ENCODE data around the gene HSPA12B.

The HSPA12B gene

DNA sequence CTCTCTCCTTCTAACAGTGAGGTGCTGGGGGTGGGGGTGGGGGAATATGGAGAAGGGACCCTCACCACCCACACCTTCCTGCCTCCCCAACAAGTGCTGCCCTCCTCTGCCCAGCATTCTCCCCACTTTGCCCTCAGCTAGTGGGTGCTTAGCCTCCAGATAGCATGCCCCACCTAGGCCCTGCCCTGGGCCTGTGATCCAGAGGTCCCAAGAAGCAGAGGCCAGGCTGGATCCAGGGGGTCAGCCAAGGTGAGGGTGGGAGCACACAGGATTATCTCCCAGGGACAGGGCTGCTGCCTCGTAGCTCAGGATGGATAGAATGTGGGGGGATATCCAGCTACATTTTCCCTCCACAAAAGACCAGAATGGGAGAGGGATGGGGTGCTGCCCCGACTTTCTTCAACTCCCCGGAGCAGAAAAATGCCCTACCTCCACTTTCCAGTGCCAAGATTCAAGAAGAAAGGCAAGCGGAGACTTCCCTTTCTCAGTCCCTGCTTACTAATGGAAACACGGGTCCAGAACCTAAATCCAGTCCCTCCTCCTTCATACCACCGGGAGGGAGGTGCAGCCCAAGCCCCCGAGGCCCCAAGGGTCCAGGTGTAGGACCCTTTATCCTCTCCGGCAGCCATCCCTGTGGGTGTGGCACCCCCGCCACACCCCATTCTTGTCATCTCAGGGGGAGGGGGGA lies 34.1 kb downstream of the HSPA12B start:
- TF ChIP-seq, protein P1, sequence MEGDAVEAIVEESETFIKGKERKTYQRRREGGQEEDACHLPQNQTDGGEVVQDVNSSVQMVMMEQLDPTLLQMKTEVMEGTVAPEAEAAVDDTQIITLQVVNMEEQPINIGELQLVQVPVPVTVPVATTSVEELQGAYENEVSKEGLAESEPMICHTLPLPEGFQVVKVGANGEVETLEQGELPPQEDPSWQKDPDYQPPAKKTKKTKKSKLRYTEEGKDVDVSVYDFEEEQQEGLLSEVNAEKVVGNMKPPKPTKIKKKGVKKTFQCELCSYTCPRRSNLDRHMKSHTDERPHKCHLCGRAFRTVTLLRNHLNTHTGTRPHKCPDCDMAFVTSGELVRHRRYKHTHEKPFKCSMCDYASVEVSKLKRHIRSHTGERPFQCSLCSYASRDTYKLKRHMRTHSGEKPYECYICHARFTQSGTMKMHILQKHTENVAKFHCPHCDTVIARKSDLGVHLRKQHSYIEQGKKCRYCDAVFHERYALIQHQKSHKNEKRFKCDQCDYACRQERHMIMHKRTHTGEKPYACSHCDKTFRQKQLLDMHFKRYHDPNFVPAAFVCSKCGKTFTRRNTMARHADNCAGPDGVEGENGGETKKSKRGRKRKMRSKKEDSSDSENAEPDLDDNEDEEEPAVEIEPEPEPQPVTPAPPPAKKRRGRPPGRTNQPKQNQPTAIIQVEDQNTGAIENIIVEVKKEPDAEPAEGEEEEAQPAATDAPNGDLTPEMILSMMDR (IDR thresholded peaks at IDR 0.05; ENCODE audit: borderline replicate concordance, insufficient read depth, low read depth, low read length) = no peak
- H3K4me3 ChIP-seq (ENCODE audit: low read depth, low read length) = peak overlapping the region; percentile 75

DNA sequence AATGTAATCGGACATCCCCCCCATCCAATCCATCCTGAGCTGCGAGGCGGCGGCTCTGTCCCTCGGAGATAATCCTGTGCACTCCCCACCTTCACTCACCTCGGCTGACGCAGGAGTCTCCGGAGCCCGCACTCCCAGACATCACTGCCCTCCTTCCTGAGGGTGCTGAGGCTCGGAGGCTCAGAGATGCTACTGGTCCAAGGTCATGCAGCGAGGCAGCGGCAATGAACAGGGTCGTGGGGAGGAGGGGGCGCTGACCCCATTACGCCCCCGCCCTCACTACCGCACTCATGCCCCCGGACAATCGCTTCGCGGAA lies 34.6 kb downstream of the HSPA12B start:
- TF ChIP-seq, protein P1 (IDR thresholded peaks at IDR 0.05; ENCODE audit: borderline replicate concordance, insufficient read depth, low read depth, low read length) = no peak
- H3K4me3 ChIP-seq (ENCODE audit: low read depth, low read length) = peak overlapping the region; percentile 75

DNA sequence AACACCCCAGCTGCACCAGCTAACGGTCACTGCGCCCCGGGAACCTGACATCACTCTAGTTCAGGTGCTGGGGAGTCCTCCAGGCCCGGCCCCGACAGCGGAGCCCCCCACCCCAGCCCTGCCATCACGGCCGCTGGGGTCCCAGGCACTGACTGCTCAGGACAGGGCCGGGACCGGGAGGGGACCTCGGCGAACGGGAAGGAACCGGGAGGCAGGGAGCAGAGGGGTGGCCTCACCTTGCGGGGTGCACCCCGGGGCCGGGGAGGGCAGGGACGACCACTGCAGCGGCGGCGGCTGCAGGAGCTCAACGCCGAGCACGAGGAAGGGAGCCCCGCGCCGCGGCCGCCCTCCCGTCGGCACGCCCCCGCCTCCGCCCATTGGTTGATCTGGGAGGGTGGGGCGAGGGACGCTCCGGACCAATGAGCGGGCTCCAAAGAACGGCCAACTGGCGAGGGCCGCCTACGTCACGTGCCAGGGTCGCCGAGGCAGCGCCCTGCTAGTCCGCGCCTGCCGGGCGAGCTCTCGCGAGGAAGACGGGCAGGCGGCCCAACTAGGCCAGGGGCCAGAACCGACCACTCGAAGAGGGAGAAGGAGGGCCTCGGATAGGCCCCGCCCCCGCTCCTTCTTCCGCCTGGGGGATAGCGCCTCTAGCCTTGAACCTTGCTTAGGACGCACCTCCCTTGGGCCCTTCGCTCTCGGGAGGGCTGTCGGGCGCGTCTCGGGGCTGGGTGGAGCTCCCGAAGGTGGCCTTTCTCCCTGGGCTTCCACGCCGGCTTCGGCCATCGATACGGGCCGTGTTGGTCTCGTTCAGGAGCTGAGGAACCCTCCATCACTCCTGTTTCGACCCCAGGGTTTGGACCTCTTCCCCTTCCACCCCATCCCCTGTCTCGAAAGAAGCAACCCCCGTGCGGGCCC lies 35.2 kb downstream of the HSPA12B start, which contains the start of gene ADISSP:
ADISSP (minus strand) TSS at position 327 of the 915 bp plus-strand sequence. CDS start 7,653 bp downstream, outside the sequence.
- H3K4me3 ChIP-seq (ENCODE audit: low read depth, low read length) = peak within 1 kb of the TSS; percentile 75
- TF ChIP-seq, protein P1 (IDR thresholded peaks at IDR 0.05; ENCODE audit: borderline replicate concordance, insufficient read depth, low read depth, low read length) = peak; percentile 22; the same call in 1 of the 2 replicates

DNA sequence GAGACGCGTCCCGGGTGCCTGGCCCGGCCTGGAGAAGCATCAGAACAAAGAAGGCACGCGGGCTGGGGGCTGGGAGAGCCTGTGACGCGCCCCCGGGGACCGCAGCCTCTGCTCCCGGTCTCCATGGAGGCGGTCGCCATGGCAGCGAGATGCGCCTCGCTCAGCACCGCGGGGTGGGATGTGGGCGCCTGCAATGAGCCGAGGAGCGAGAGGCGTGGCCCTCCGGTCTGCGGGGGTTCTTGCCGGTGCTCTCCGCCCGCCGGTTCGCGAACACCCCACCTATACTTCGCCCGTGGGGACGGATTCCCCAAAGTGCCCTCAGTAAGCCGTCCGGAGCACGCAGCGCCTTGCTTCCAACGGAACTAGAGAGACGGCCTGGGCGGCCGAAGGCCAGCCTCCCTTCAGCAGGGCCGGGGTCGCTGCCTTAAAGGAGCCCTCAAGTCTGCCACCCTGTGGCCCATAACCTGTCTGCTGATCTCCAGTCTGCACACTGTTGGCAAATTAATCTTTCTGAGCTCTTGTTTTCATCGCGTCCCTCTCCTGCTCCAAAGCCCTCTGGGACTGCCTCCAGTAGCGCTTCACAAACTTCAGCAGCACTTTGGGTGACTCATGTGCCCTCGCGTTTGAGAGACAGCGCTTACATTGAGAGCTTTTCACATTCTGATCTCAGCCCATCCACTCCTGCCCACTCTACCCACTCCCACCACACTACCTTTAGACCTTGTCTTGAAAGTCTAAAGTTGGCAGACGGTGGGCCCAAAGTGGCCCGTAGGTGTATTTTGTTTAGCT lies 36.1 kb downstream of the HSPA12B start:
- H3K4me3 ChIP-seq (ENCODE audit: low read depth, low read length) = peak overlapping the region; percentile 59
- TF ChIP-seq, protein P1 (IDR thresholded peaks at IDR 0.05; ENCODE audit: borderline replicate concordance, insufficient read depth, low read depth, low read length) = peak; percentile 62

DNA sequence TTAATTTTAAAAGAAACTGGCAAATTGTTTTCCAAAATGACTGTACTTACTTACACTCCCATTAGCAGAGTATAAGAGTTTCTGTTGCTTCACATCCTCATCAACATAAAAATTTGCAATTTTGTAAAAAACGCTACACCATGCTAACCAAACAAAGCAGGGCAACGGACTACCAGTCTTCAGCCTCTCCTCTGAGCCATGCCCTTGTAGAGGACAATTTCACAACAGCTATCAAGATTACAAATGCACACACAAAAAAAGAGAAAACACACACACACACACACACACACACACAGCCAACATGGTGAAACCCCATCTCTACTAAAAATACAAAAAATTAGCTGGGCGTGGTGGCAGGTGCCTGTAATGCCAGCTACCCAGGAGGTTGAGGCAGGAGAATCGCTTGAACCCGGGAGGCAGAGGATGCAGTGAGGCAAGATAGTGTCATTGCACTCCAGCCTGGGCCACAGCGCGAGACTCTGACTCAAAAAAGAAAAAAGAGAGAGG lies 39.1 kb downstream of the HSPA12B start:
- no peak overlapping the region for H3K4me3 ChIP-seq (ENCODE audit: low read depth, low read length)
- TF ChIP-seq, protein P1 (IDR thresholded peaks at IDR 0.05; ENCODE audit: borderline replicate concordance, insufficient read depth, low read depth, low read length) = no peak

DNA sequence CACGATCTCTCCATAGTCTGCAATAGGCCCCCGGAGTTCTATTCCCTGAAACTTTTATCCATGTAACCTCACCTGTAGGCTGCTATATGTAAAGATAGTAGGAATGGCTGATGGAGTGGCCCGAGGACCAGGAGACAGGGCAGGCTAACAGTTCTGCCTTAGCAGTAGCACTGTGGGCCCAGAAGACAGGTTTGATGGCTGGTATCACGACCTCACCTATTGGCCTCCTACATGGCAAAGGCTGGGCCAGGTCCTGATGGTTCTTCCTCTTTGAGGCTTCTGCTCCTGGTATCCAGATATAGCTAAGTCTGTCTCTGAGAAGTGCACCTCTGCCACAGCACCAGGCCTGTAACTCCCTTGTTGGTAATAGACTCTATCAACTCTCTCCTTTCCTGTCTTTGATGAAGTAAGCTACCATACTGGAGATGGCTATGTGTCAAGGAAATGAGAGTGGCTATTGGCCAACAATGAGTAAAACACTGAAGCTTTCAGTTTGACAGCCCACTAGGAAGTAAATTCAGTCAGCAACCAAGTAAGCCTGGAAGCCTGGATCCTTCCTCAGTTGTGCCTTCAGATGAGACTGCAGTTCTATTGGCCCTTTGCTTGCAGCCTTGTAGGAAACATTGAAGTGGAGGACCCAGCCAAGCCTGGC lies 43.1 kb downstream of the HSPA12B start:
- H3K4me3 ChIP-seq (ENCODE audit: low read depth, low read length) = no peak overlapping the region
- TF ChIP-seq, protein P1 (IDR thresholded peaks at IDR 0.05; ENCODE audit: borderline replicate concordance, insufficient read depth, low read depth, low read length) = no peak

All from GM12875 (cell line).